Upper lobe of right lung (tissue), 1 donor: ENCODE results near the gene RBMS3. TPM values are rescaled to one million over a fixed set of nuclear protein-coding genes. Genes with fewer than 3 reads are reported as not detected.

Experiments
- ATAC-seq: fragments of 200-7000 bp; cut with Tn5 transposase; one replicate; pipeline ENCODE4 v1.9.1; 2020; ENCODE audit warnings: mild to moderate bottlenecking, moderate library complexity
- DNase-seq: peaks from one replicate; pipeline ENCODE4 v3.0.0-alpha.2; 2020
- H3K27ac ChIP-seq: fragments of 200-600 bp; one replicate; pipeline ENCODE4 v1.8.0; 2022
- H3K27me3 ChIP-seq: fragments of 200-600 bp; one replicate; pipeline ENCODE4 v1.8.0; 2022; ENCODE audit warnings: mild to moderate bottlenecking
- H3K36me3 ChIP-seq: fragments of 200-600 bp; one replicate; pipeline ENCODE4 v1.8.0; 2022
- H3K4me1 ChIP-seq: fragments of 200-600 bp; one replicate; pipeline ENCODE4 v1.8.0; 2022
- H3K4me3 ChIP-seq: fragments of 200-600 bp; one replicate; pipeline ENCODE4 v1.8.0; 2022; ENCODE audit warnings: mild to moderate bottlenecking
- H3K9me3 ChIP-seq: fragments of 200-600 bp; one replicate; pipeline ENCODE4 v1.8.0; 2022
- intact Hi-C: fragments of 100-400 bp; cut with DNase I; formaldehyde crosslinking; loops from one replicate; pipeline ENCODE4 v1.11.0; 2022
- total RNA-seq: library from RNA; stranded (reverse); fragmentation: NEBNext Ultra II Directional; extraction: Animal tissue kit (Norgen Biotek cat#: 25700); gene quantifications from one replicate; pipeline ENCODE4 v1.2.1, GENCODE V29; 2021
- TF ChIP-seq, protein P1 (sequence below): fragments of 200-600 bp; IDR thresholded peaks from one replicate; pipeline ENCODE4 v1.8.0; 2022; ENCODE audit warnings: antibody characterized with exemption
- donor health status: DM: no; HTN: yes; CAD: no; lungs with severe emphysema.

The RBMS3 gene
- total RNA-seq, 1 donor from 2014 or later, result 85.9 TPM

DNA sequence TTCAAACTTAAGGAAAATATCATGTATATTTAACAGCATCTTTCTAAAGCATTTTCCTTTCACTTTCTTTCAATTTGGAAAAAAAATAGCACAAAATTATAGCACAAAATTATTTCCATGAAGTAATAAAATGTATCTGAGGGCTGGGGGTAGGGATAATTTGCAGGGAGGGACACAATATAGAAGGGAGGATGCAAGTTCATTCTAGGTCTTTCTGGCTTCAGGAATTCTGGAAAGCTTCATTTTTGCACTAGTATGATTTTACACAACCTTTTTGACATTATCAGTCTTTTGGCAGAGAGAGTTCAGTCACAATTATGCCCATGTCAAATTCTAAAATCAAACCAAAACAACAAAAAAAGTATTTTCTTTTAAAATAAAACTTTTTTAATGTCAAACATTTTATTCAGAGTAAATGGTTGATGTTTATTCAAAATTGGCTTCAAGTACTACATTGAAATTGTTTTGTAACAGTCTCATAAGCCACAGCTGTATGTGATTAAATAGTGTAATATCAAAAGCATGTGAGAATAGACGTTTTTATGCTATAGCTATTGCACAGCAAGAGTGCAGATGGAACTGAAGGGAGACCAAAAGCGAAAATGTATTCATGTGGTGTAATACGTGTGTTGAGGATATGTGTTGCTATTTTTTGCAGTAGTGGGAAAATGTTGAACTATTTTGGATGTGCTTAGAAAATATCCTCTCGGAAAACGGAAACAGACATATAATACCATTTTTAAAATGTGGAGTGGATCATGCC lies 5.8 kb downstream of the RBMS3 start:
- H3K27ac ChIP-seq, result peak overlapping the region; percentile 56
- intact Hi-C loops, result no loop called here
- no peak for ATAC-seq
- no peaks in the 10 kb centered on the region for H3K9me3 ChIP-seq
- TF ChIP-seq, protein P1, sequence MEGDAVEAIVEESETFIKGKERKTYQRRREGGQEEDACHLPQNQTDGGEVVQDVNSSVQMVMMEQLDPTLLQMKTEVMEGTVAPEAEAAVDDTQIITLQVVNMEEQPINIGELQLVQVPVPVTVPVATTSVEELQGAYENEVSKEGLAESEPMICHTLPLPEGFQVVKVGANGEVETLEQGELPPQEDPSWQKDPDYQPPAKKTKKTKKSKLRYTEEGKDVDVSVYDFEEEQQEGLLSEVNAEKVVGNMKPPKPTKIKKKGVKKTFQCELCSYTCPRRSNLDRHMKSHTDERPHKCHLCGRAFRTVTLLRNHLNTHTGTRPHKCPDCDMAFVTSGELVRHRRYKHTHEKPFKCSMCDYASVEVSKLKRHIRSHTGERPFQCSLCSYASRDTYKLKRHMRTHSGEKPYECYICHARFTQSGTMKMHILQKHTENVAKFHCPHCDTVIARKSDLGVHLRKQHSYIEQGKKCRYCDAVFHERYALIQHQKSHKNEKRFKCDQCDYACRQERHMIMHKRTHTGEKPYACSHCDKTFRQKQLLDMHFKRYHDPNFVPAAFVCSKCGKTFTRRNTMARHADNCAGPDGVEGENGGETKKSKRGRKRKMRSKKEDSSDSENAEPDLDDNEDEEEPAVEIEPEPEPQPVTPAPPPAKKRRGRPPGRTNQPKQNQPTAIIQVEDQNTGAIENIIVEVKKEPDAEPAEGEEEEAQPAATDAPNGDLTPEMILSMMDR, result no peak
- H3K36me3 ChIP-seq, result no peaks in the 10 kb centered on the region
- peak overlapping the region; percentile 38 for H3K4me3 ChIP-seq
- H3K4me1 ChIP-seq, result peaks cover 13% of the 10 kb centered on the region
- no peaks in the 10 kb centered on the region for H3K27me3 ChIP-seq
- DNase-seq, result no peak

DNA sequence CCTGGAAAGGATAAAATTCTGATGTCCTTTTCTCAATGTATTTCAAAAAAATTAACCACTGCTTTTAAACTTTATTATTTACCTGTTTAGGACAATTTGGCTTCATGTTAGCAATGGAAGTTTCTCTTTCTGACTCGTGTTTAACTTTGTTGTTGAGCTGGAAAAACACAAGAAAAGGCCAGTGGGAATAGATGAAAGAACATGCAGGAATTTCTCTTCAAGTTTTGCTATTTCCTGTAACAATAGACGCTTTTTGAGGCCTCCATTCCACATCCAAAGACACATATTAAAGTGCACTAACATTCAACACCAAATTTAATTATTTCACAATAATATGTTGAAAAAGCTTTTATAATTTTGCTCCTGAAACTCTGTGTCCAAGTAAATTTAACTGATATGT lies 9.7 kb downstream of the RBMS3 start:
- no peak overlapping the region for H3K4me3 ChIP-seq
- TF ChIP-seq, protein P1, result no peak
- ATAC-seq (no peak), DNase-seq (no peak)
- H3K27ac ChIP-seq, result no peak overlapping the region
- peaks cover 13% of the 10 kb centered on the region for H3K4me1 ChIP-seq
- intact Hi-C loops, result no loop called here
- no peaks in the 10 kb centered on the region for H3K27me3 ChIP-seq
- no peaks in the 10 kb centered on the region for H3K36me3 ChIP-seq
- H3K9me3 ChIP-seq, result no peaks in the 10 kb centered on the region

DNA sequence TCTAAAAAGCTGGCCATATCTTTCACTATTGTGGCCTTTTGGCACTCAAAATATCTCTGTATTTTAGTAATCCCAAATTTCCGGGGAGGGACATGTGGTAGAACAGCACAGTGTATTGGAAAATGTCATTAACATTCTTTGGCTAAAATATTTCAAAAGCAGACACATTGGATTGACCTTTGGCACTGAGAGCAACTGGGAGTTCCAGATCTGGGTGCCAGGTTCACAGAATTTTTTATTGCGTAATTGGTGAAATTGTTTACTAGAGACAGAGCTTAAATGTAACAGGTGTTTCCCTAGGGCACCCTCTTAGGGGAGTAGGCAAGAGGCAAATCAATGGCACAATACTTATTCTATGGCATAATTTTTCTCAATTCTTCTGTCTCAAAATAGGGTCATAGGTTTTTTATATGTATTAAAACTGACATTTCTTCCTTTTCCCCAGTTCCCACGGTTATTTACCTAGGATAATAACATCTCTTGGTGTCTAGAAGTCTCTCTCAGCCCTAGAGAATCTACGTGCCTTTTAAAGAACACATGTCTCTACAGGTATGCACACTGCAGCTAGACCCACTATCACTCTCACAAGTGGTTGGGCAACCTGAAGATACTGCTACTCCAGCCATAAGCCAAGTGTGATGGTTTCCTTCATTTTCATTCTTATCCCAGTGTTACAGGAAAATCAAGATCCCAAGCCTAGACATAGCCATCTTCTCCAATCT lies 10.6 kb downstream of the RBMS3 start:
- H3K4me3 ChIP-seq, result no peak overlapping the region
- no peak overlapping the region for H3K27ac ChIP-seq
- TF ChIP-seq, protein P1, result no peak
- peaks cover 13% of the 10 kb centered on the region for H3K4me1 ChIP-seq
- no peaks in the 10 kb centered on the region for H3K27me3 ChIP-seq
- intact Hi-C loops, result no loop called here
- DNase-seq (no peak), ATAC-seq (no peak)
- no peaks in the 10 kb centered on the region for H3K36me3 ChIP-seq
- no peaks in the 10 kb centered on the region for H3K9me3 ChIP-seq

DNA sequence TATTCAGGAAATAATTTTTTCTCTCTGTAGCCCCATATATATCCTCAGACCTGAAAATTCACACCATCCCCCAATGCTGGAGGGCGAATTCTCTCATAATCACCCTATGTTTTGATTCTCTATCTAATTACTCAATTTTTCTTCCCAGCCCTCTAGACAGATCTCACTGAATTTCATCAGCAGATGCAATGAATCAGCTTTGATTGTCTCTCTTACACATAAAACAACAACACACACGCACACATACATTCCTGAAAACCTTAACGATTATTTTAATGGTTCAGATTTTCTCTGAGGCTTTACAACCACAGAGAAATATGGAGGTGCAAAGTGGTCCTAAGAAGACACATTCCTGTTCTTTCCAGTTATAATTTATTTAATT lies 11.1 kb downstream of the RBMS3 start:
- intact Hi-C loops, result no loop called here
- H3K4me1 ChIP-seq, result peaks cover 13% of the 10 kb centered on the region

DNA sequence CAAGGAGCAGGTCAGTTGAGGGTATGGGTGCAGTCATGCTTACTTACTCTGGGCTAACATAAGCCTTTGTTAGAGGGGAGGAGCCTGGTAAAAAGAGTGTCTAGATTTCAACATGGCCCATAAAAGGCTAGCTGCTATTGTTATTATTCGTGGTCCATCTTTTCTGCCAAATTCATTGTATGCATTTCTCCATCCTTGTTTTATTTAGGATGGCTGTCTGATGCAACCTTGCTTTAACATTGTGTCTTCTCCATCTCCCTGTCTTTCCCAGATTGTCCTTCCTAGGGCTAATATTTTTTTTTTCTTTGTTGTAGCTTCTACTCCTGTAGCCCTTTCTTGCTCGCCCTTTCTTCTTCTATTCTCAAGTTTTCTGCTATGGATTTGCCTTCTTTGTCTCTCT lies 12.6 kb downstream of the RBMS3 start:
- H3K4me1 ChIP-seq, result peaks cover 13% of the 10 kb centered on the region
- no peak overlapping the region for H3K4me3 ChIP-seq
- H3K27me3 ChIP-seq, result no peaks in the 10 kb centered on the region
- DNase-seq (no peak), ATAC-seq (no peak)
- H3K27ac ChIP-seq, result no peak overlapping the region
- TF ChIP-seq, protein P1, result no peak
- H3K36me3 ChIP-seq, result no peaks in the 10 kb centered on the region
- H3K9me3 ChIP-seq, result no peaks in the 10 kb centered on the region
- intact Hi-C loops, result no loop called here

More for the DNA sequence above, 11.1 kb downstream of the RBMS3 start:
- ATAC-seq (no peak), DNase-seq (no peak)
- Histone ChIP-seq H3K9me3 (no peaks in the 10 kb centered on the region), H3K4me3 (no peak overlapping the region), H3K27me3 (no peaks in the 10 kb centered on the region), H3K36me3 (no peaks in the 10 kb centered on the region), H3K27ac (no peak overlapping the region)
- TF ChIP-seq, protein P1, result no peak
